H1 (cell line): ENCODE measurements around the gene DUSP7. TPM values are rescaled to one million over a fixed set of nuclear protein-coding genes. Genes with fewer than 3 reads are reported as not detected.
A peak's percentile ranks its signal among the peaks of the same experiment; 100 is the strongest.

Experiments
- ATF2 ChIP-seq: IDR thresholded peaks from 2 replicates; pipeline ENCODE4 v1.6.1; 2012; ENCODE audit warnings: low read length, inconsistent platforms
- BACH1 ChIP-seq: IDR thresholded peaks from 2 replicates; pipeline ENCODE4 v1.6.1; 2012; ENCODE audit warnings: low read length, improper control_type of control experiment
- JUN ChIP-seq: IDR thresholded peaks from 2 replicates; pipeline ENCODE4 v1.6.1; 2011; ENCODE audit warnings: low read depth, mild to moderate bottlenecking, improper control_type of control experiment, low read length
- KDM4A ChIP-seq: IDR thresholded peaks from one replicate; pipeline ENCODE4 v1.7.1; 2012; ENCODE audit warnings: low read depth, mild to moderate bottlenecking, moderate library complexity, low read length, inconsistent platforms; ENCODE audit not compliant: severe bottlenecking
- NANOG ChIP-seq: IDR thresholded peaks from 2 replicates; pipeline ENCODE4 v1.6.1; 2011; ENCODE audit warnings: low read length, low read depth, mild to moderate bottlenecking, inconsistent platforms; ENCODE audit not compliant: insufficient read depth, poor library complexity, severe bottlenecking
- POU5F1 ChIP-seq: IDR thresholded peaks from 2 replicates; pipeline ENCODE4 v1.6.1; 2011; ENCODE audit warnings: low read depth, mild to moderate bottlenecking, low read length, moderate library complexity
- RAD21 ChIP-seq, 2 experiments: IDR thresholded peaks in 1 of 2; conservative IDR thresholded peaks in 1 of 2; 2 replicates each; pipeline ENCODE4 v1.6.1; 2011; ENCODE audit warnings: low read depth in 2 of 2, low read length in 2 of 2, improper control_type of control experiment in 1 of 2, inconsistent platforms in 1 of 2, mild to moderate bottlenecking in 1 of 2, moderate library complexity in 1 of 2
- RBBP5 ChIP-seq: IDR thresholded peaks from 2 replicates; pipeline ENCODE4 v1.7.1; 2012; ENCODE audit warnings: low read depth, mild to moderate bottlenecking, inconsistent platforms, low read length, moderate library complexity, borderline replicate concordance
- SAP30 ChIP-seq: fragments of 300-600 bp; sonication (generic); IDR thresholded peaks from 2 replicates; pipeline ENCODE4 v1.7.1; 2012; ENCODE audit warnings: low read length, moderate library complexity, mild to moderate bottlenecking, inconsistent platforms; ENCODE audit not compliant: insufficient read depth, insufficient replicate concordance
- SIN3A ChIP-seq, 2 experiments: IDR thresholded peaks in 1 of 2; conservative IDR thresholded peaks in 1 of 2; 2 replicates each; pipeline ENCODE4 v1.6.1; 2011 to 2012; ENCODE audit warnings: low read length in 2 of 2, improper control_type of control experiment in 1 of 2, low read depth in 1 of 2, mild to moderate bottlenecking in 1 of 2
- SIRT6 ChIP-seq: IDR thresholded peaks from one replicate; pipeline ENCODE4 v1.7.1; 2012; ENCODE audit warnings: low read length, inconsistent platforms
- SIX5 ChIP-seq: IDR thresholded peaks from 2 replicates; pipeline ENCODE4 v1.6.1; 2011; ENCODE audit warnings: mild to moderate bottlenecking, low read depth, low read length
- SP1 ChIP-seq: IDR thresholded peaks from 2 replicates; pipeline ENCODE4 v1.6.1; 2011; ENCODE audit warnings: low read depth, low read length
- SP4 ChIP-seq: IDR thresholded peaks from 2 replicates; pipeline ENCODE4 v1.6.1; 2012; ENCODE audit warnings: low read length, inconsistent platforms
- SRF ChIP-seq: IDR thresholded peaks from 2 replicates; pipeline ENCODE4 v1.6.1; 2011; ENCODE audit warnings: mild to moderate bottlenecking, low read depth, low read length, moderate library complexity
- TAF1 ChIP-seq: IDR thresholded peaks from 2 replicates; pipeline ENCODE4 v1.6.1; 2011; ENCODE audit warnings: mild to moderate bottlenecking, low read depth, low read length
- TAF7 ChIP-seq: optimal IDR thresholded peaks from 2 replicates; pipeline ENCODE3; 2011; ENCODE audit warnings: low read depth, mild to moderate bottlenecking, inconsistent platforms, low read length, moderate library complexity, borderline replicate concordance
- polyA plus RNA-seq, 7 experiments: library from polyadenylated mRNA; depleted of rRNA in 3 of 7; stranded (reverse) in 5 of 7; unstranded in 2 of 7; fragments of >200 nt in 5 of 7; fragments of 200-250 nt in 2 of 7; gene quantifications; 1 replicate in 5 of 7; 2 replicates in 1 of 7; 4 replicates in 1 of 7; pipeline versions ENCODE4 v1.2.1 to v1.2.3, GENCODE V29; 2011 to 2013; ENCODE audit warnings: missing spikeins in 2 of 7, mixed read lengths in 2 of 7
- total RNA-seq: library from RNA; stranded (reverse); fragmentation: NEBNext Ultra II Directional; extraction: Animal tissue kit (Norgen Biotek cat#: 25700); gene quantifications from 2 replicates; pipeline ENCODE4 v1.2.1, GENCODE V29; 2021
- TF ChIP-seq, protein P1 (sequence below): IDR thresholded peaks from 2 replicates; pipeline ENCODE4 v1.6.1; 2011; ENCODE audit warnings: low read length, improper control_type of control experiment
- TF ChIP-seq, protein P2 (sequence below): IDR thresholded peaks from 2 replicates; pipeline ENCODE4 v1.6.1; 2012; ENCODE audit warnings: inconsistent platforms

The DUSP7 gene
- total and polyA plus RNA-seq, 2 of the 8 experiments (the other 6 are each of a cell fraction or from before 2014, with no cell fraction given), result 19.4 to 24.9 TPM

DNA sequence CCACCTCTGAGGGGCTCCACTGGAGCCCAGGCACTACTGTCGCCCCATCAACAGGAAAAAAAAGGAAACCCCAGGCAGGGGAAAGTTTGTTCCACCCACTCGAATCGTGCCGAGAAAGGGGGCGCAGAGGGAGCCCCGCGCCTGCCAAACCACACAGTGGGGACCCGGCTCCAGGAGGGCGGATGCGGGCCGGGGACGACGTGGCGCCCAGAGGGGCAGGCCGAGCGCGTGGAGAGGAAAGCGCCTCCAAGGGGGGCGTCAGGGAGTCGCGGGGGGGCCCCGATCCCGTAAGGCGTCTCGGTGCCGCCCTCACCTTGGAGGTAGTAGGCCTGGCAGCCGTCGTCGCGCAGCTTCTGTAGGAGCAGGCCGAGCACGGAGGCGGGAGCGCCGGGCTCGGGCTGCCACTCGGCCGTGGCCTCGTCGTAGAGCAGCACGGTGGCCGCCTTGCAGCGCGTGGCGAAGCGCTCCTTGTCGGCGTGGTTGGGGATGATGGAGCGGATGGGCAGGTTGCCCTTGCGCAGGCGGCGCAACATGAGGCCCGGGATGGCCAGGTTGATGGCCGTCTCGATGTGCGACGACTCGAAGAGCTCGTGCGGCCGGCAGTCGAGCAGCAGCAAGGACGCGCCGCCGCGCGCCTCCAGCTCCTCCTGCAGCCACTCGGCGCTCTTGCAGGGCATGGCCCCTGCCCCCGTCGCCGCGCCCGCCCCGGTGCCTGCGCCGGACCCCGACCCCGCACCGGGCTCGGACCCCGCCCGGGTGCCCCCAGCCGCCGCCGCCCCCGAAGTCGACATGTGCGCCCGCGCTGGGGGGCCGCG is 627 bp downstream of the DUSP7 start (continued):
- TF ChIP-seq SIRT6 (no peak), SRF (no peak), TAF7 (no peak), TAF1 (0 out of 2 replicates have a peak, but pooled peaks have one; percentile 22), RAD21 (IDR thresholded peaks at IDR 0.05 in 1 of 2, conservative IDR thresholded peaks at IDR 0.05 in 1 of 2; ENCODE audit: low read depth in 2 of 2, low read length in 2 of 2) (peak; percentile 38 to 51; a peak in 3 of 4 replicates), BACH1 (no peak), JUN (no peak), NANOG (peak; percentile 4), ATF2 (no peak), SP4 (no peak), SIN3A (conservative IDR thresholded peaks at IDR 0.05 in 1 of 2, IDR thresholded peaks at IDR 0.05 in 1 of 2; ENCODE audit: low read depth in 1 of 2, low read length in 2 of 2) (peak; percentile 28 to 61; a peak in 1 of 4 replicates), KDM4A (peak; percentile 37), RBBP5 (peak; percentile 28; the same call in 1 of the 2 replicates), SP1 (no peak), POU5F1 (no peak), SIX5 (no peak), SAP30 (no peak)
- TF ChIP-seq, protein P1, sequence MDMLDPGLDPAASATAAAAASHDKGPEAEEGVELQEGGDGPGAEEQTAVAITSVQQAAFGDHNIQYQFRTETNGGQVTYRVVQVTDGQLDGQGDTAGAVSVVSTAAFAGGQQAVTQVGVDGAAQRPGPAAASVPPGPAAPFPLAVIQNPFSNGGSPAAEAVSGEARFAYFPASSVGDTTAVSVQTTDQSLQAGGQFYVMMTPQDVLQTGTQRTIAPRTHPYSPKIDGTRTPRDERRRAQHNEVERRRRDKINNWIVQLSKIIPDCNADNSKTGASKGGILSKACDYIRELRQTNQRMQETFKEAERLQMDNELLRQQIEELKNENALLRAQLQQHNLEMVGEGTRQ, result no peak
- TF ChIP-seq, protein P2, sequence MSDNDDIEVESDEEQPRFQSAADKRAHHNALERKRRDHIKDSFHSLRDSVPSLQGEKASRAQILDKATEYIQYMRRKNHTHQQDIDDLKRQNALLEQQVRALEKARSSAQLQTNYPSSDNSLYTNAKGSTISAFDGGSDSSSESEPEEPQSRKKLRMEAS, result peak; percentile 95
